PC-9 (cell line): ENCODE measurements around the gene FUOM. TPM values are rescaled to one million over a fixed set of nuclear protein-coding genes. Genes with fewer than 3 reads are reported as not detected.
"Not testable (repeated sequence)": the region's sequence is repeated elsewhere in the genome, so short reads cannot be mapped to it uniquely, and the experiment has no call there.

Experiments used
- BruUV-seq: library from RNA; stranded (reverse); fragments of 400-500 nt; replicated peaks from 2 replicates; lab custom pipeline; 2021; lab: Mats Ljungman, UMichigan
- CTCF ChIA-PET: fragments of 300-600 bp; sonication (Branson Sonifier 250); formaldehyde crosslinking; loops from one replicate; lab custom pipeline; 2022; ENCODE audit warnings: antibody characterized with exemption; lab: Charles Lee
- POLR2A ChIA-PET: fragments of 300-600 bp; sonication (Branson Sonifier 250); formaldehyde crosslinking; loops from one replicate; lab custom pipeline; 2022; ENCODE audit warnings: antibody characterized with exemption; ENCODE audit not compliant: unreplicated experiment; lab: Charles Lee
- DNase-seq, 2 experiments: peaks; one replicate each; pipeline versions ENCODE4 v3.0.0 to v3.0.0-alpha.2; 2015 to 2022; ENCODE audit warnings: mixed read lengths in 1 of 2
- H2AFZ ChIP-seq: fragments of 200-600 bp; sonication (generic); 2 replicates; pipeline ENCODE4 v1.8.1; 2017; ENCODE audit warnings: antibody characterized with exemption
- H3F3A ChIP-seq: fragments of 200-600 bp; sonication (generic); 2 replicates; pipeline ENCODE4 v1.8.1; 2017; ENCODE audit warnings: antibody characterized with exemption, mild to moderate bottlenecking, low read depth; ENCODE audit not compliant: insufficient read depth
- H3K27ac ChIP-seq: fragments of 200-600 bp; sonication (generic); 2 replicates; pipeline ENCODE4 v1.6.1; 2016; ENCODE audit warnings: mixed run types
- H3K27me3 ChIP-seq: fragments of 200-600 bp; sonication (generic); 2 replicates; pipeline ENCODE4 v1.6.1; 2016; ENCODE audit warnings: low read depth, mixed run types; ENCODE audit not compliant: insufficient read depth
- H3K36me3 ChIP-seq: fragments of 200-600 bp; sonication (generic); 2 replicates; pipeline ENCODE4 v1.6.1; 2016; ENCODE audit warnings: low read depth, mixed run types
- H3K4me1 ChIP-seq: fragments of 200-600 bp; sonication (generic); replicated peaks from 2 replicates; pipeline ENCODE4 v1.6.1; 2016; ENCODE audit warnings: mixed run types; ENCODE audit not compliant: insufficient read depth
- H3K4me2 ChIP-seq: fragments of 200-600 bp; sonication (generic); 2 replicates; pipeline ENCODE4 v1.6.1; 2017; ENCODE audit warnings: mixed run types
- H3K4me3 ChIP-seq: fragments of 200-600 bp; sonication (generic); 2 replicates; pipeline ENCODE4 v1.6.1; 2016; ENCODE audit warnings: mixed run types
- H3K79me2 ChIP-seq: fragments of 200-600 bp; sonication (generic); 2 replicates; pipeline ENCODE4 v1.6.1; 2017; ENCODE audit warnings: low read depth, mixed run types
- H3K9me2 ChIP-seq: fragments of 200-600 bp; sonication (generic); 2 replicates; pipeline ENCODE4 v1.8.1; 2017; ENCODE audit warnings: mild to moderate bottlenecking; ENCODE audit not compliant: insufficient read depth
- H3K9me3 ChIP-seq: fragments of 200-600 bp; sonication (generic); 2 replicates; pipeline ENCODE4 v1.8.1; 2016; ENCODE audit warnings: low read depth; ENCODE audit not compliant: insufficient read depth
- H4K20me1 ChIP-seq: fragments of 200-600 bp; sonication (generic); 2 replicates; pipeline ENCODE4 v1.8.1; 2017; ENCODE audit not compliant: insufficient read depth
- EZH2 ChIP-seq: fragments of 200-600 bp; sonication (generic); IDR thresholded peaks from 2 replicates; pipeline ENCODE4 v1.8.0; 2017; ENCODE audit warnings: antibody characterized with exemption, low read depth
- intact Hi-C: fragments of 100-400 bp; cut with micrococcal nuclease; formaldehyde crosslinking; loops from one replicate; pipeline ENCODE4 v1.10.0; 2022; ENCODE audit not compliant: unreplicated experiment
- total RNA-seq: library from RNA; stranded (reverse); gene quantifications from 2 replicates; pipeline ENCODE4 v1.2.3, GENCODE V29; 2021
- TF ChIP-seq, protein P1 (sequence below): fragments of 200-600 bp; sonication (generic); conservative IDR thresholded peaks from 2 replicates; pipeline ENCODE4 v1.6.1; 2017; ENCODE audit warnings: mixed run types, antibody characterized with exemption, mild to moderate bottlenecking, moderate library complexity

FUOM gene
- total RNA-seq, 1 experiment from 2014 or later: 7.4 TPM

DNA sequence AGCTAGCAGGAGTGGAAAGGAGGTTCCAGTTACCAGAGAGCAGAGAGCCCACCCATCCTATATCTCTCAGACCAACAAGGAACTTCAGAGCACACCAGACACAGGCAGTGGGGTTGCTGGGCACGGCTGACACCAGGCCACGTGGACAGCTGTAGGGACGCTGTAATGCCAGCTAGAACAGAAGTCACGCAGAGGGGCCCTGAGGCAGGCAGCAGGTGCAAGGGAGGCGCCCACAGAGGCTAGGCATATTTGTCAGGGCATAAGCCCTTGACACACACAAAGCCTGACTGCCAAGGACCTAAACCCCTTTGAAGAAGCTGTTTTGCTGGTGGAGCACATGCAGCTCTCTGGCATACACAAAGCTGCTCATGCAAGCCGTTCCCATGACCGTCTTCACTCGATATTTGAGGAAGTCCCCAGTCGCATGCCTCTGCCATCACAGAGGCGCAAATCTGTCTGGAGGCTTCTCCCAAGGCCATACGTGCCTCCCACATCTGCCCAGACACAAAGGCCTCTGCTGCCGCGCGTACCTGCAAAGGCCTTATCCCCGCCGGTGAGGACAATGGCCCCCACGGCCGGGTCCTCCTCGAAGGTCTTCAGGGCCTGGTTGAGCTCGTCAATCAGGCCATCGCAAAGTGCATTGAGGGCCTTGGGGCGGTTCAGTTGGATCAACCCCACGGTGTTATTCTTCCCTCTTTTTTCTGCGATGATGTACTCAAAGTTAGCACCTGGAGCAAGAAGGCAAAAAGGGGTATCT, 12.4 kb upstream of the FUOM start:
- Histone ChIP-seq H3K9me2 (no peaks in the 10 kb centered on the region), H3K27me3 (no peaks in the 10 kb centered on the region), H2AFZ (no peak overlapping the region), H3K4me1 (no peaks in the 10 kb centered on the region; the same call in 1 of the 2 replicates), H3F3A (no peaks in the 10 kb centered on the region), H4K20me1 (no peaks in the 10 kb centered on the region), H3K27ac (no peak overlapping the region), H3K4me2 (no peak overlapping the region), H3K9me3 (no peaks in the 10 kb centered on the region), H3K79me2 (peaks cover 8% of the 10 kb centered on the region; the same call in 1 of the 2 replicates), H3K36me3 (no peaks in the 10 kb centered on the region), H3K4me3 (no peak overlapping the region)
- intact Hi-C loops: loop anchor here (10.0 kb wide), 1 partner anchor 155 kb away; the partner anchor contains the start of gene CYP2E1
- ChIA-PET CTCF (no interaction called here), POLR2A (no interaction called here)
- DNase-seq: no peak
- no TSS peak for BruUV-seq
- TF ChIP-seq, protein P1, sequence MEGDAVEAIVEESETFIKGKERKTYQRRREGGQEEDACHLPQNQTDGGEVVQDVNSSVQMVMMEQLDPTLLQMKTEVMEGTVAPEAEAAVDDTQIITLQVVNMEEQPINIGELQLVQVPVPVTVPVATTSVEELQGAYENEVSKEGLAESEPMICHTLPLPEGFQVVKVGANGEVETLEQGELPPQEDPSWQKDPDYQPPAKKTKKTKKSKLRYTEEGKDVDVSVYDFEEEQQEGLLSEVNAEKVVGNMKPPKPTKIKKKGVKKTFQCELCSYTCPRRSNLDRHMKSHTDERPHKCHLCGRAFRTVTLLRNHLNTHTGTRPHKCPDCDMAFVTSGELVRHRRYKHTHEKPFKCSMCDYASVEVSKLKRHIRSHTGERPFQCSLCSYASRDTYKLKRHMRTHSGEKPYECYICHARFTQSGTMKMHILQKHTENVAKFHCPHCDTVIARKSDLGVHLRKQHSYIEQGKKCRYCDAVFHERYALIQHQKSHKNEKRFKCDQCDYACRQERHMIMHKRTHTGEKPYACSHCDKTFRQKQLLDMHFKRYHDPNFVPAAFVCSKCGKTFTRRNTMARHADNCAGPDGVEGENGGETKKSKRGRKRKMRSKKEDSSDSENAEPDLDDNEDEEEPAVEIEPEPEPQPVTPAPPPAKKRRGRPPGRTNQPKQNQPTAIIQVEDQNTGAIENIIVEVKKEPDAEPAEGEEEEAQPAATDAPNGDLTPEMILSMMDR: no peak
- TF ChIP-seq EZH2: no peak

DNA sequence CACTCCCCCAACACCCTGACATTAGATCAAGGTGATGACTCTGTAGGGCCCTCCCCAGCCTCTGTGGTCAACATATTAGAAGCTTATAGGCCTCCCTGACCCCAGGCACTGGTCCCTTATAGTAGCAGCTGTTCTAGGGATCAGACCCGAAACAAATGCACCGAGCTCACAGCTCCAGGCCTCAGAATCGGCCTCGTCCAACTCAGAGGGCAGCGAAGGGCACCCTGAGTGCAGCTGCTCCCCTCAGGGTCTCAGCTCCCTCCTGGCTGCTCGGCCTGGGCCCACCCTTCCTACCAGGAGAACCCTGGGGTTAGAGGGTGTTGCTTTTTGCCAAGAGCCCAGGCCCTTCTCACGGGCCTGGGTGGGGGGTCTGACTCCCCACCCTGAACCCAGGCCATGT, 10.3 kb upstream of the FUOM start:
- TF ChIP-seq, protein P1: no peak
- TF ChIP-seq EZH2: no peak
- CTCF ChIA-PET: no interaction called here
- Histone ChIP-seq H3F3A (no peaks in the 10 kb centered on the region), H3K9me3 (no peaks in the 10 kb centered on the region), H3K27ac (no peak overlapping the region), H3K36me3 (no peaks in the 10 kb centered on the region), H3K79me2 (peaks cover 8% of the 10 kb centered on the region; the same call in 1 of the 2 replicates), H3K27me3 (no peaks in the 10 kb centered on the region), H3K9me2 (no peaks in the 10 kb centered on the region), H3K4me1 (no peaks in the 10 kb centered on the region; the same call in 1 of the 2 replicates), H3K4me2 (no peak overlapping the region), H3K4me3 (no peak overlapping the region), H4K20me1 (no peaks in the 10 kb centered on the region), H2AFZ (no peak overlapping the region)
- no TSS peak for BruUV-seq
- POLR2A ChIA-PET: no interaction called here
- no peak for DNase-seq
- intact Hi-C loops: no loop called here

DNA sequence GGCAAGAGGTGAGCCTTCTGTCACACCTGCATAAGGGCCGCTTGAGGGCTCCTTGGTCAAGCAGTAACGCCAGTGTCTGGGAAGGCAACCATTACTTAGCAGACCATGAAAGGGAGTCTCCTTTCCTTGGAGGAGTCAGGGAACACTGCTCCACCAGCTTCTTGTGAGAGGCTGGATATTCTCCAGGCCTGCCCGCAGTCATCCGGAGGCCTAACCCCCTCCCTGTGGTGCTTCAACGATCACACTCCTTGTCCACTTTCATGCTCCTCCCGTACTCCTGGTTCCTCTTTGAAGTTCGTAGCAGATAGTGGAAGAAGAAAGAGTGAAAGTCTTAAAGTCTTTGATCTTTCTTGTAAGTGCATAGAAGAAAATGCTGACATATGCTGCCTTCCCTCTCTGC, 9.6 kb upstream of the FUOM start:
- BruUV-seq, POLR2A ChIA-PET, H3K27ac ChIP-seq, H2AFZ ChIP-seq, H3K4me2 ChIP-seq, H3K36me3 ChIP-seq, H4K20me1 ChIP-seq, DNase-seq, H3F3A ChIP-seq, H3K27me3 ChIP-seq, intact Hi-C loops, H3K4me3 ChIP-seq, H3K9me3 ChIP-seq, CTCF ChIA-PET, H3K4me1 ChIP-seq, H3K9me2 ChIP-seq, H3K79me2 ChIP-seq: not testable (repeated sequence)
